GM10266 (cell line): ENCODE results near the gene S100A3.

Source experiments
- DNase-seq: peaks from one replicate; pipeline ENCODE4 v3.0.0; 2012; ENCODE audit errors: extremely low spot score
- TF ChIP-seq, protein P1 (sequence below): IDR thresholded peaks from 2 replicates; pipeline ENCODE4 v1.5.1; 2012; ENCODE audit warnings: mild to moderate bottlenecking, low read depth; ENCODE audit not compliant: control insufficient read depth, insufficient read depth; ENCODE audit errors: missing control alignments

Gene S100A3

DNA sequence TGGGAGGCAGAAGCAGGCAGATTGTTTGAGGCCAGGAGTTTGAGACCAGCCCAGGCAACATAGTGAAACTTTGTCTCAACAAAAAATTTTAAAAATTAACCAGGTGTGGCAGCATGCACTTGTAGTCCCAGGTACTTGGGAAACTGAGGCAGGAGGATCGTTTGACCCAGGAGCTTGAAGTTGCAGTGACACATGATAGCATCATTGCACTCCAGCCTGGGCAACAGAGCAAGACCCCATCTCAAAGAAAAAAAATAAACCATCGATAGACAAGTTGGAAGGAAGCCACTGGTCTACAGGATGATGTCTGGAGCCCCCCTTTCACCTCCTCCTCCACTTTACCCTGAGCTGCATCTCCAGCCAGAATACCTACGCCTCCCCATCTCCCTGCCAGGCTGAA lies 29.8 kb downstream of the S100A3 start:
- no peak for DNase-seq

DNA sequence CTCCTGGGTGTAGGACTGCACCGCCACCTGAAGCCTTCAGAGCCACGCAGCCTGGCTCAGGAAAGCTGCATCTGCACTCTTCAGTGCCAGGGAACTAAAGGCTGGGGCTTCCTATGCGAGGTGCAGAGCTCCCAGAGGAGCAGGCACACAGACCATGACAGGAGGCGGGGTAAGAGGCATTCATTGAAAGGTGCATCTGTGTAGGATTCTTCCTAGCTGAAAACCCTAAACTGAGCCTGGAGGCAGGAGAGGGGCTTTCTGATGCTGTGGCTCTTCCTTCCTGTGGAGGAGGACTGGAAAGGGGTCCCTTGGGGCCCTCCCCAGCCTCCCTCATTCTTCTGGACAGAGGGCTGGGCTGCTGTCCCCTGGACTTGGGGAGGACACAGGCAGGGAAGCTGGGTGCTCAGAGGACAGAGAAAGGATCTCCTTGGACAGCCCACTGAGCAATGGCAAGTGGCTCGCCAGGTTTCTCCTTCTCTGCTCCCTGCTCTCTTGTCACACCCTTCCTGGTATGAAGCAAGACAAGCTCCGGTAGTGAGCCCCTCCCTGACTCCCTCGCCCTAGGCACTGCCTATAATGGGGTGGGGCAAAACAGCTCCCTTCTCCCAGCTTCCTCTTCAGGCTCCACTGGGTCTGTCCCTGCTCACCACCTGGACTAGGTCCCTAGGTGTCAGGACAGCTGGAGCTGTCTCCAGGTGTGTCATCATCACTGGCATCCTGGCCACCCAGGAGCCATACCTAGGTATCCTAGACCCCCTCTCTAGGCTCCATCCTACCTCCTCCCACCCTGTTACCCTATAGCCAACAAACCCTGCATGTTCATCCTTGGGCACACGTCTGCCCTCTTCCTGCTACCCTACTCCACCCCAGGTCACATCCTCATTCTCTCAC lies 33.3 kb downstream of the S100A3 start:
- TF ChIP-seq, protein P1, sequence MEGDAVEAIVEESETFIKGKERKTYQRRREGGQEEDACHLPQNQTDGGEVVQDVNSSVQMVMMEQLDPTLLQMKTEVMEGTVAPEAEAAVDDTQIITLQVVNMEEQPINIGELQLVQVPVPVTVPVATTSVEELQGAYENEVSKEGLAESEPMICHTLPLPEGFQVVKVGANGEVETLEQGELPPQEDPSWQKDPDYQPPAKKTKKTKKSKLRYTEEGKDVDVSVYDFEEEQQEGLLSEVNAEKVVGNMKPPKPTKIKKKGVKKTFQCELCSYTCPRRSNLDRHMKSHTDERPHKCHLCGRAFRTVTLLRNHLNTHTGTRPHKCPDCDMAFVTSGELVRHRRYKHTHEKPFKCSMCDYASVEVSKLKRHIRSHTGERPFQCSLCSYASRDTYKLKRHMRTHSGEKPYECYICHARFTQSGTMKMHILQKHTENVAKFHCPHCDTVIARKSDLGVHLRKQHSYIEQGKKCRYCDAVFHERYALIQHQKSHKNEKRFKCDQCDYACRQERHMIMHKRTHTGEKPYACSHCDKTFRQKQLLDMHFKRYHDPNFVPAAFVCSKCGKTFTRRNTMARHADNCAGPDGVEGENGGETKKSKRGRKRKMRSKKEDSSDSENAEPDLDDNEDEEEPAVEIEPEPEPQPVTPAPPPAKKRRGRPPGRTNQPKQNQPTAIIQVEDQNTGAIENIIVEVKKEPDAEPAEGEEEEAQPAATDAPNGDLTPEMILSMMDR = no peak
- DNase-seq = no peak

More for the DNA sequence above, 29.8 kb downstream of the S100A3 start:
- TF ChIP-seq, protein P1 = no peak

DNA sequence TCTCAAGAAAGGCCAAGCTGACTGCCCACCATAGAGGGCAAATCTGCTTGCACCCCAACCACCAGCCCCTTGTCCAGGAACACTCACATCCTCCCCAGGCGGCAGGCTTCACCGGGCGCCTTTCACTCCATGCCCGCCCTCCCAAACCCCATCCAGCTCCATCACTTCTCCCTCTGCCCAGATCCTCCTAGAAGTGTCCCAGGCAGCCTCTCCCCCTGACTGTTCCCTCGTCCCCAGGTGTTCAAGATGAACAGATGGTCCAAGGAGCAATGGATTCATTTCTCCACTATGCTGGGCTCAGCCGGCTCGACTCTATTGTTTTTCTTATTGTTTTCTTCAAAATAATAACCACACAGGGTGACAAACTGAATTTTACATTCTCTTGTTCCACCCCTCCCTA lies 35.4 kb downstream of the S100A3 start:
- TF ChIP-seq, protein P1 = no peak
- DNase-seq = no peak

DNA sequence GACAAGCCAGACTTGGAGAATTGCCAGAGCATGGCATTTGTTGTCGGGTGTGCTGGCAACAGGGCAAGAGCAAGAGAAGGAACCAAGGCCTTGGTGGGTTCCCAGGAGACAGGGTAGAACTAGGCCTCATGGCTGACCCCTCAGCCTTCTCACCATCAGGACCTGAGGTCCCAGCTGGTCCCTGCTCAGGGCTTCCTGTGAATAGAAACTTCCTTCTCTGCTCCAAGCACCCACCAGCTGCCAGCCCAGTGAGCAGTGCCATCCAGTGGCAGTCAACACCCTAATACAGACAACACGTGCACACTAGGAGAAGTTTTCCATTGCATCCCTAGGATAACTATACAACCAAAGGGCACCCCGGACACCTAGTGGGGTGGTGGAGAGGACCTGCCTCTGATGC lies 36.0 kb downstream of the S100A3 start:
- no peak for DNase-seq
- TF ChIP-seq, protein P1 = no peak

DNA sequence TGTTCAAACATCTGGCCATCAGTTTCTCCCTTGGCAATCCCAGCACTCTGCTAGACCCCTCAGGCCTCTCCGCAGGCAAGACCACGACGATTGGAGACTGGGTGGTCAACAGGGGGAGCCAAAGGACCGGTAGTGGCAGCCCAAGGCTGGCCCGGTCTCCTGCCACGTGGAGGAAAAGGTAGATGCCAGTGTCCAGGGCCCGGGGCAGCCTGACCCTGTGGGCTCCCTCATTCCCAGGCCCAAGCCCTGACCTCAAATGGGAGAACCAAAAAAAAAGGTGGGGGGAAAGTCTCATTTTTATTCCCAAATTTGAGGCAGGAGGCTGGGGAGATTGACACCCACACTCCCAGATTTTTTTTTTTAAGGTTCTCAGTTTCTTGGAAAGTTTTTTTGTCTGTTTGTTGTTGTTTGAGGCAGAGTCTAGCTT lies 38.1 kb downstream of the S100A3 start:
- TF ChIP-seq, protein P1 = peak; percentile 88
- peak; percentile 86 for DNase-seq

DNA sequence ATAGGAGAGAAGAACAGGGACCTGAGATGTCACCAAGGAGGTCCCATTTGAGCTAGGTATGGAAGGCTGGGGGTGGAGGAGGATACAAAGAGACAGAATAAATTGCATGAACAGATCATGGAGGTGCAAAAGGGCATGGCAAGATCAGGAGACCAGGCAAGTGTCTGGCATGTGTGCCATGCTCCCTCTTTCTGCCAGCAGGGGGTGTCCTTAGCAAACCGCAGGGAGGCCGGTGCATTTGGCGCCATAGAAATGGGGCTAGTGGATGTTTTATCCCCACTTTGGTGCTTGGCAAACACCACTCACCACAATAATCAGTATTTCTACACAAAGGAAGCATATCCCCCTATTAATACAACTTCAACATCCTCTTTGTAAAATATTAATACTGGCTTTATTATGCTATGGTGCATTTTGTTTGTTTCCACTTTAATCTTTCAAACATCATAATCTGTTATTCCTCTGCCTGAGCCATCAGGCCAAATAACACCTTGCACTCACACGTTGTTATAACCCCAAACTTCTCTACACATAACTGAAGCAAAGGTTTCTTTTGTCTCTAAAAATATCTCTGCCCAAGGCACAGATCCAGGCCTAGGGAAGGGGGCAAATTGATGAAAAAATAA lies 39.2 kb downstream of the S100A3 start:
- TF ChIP-seq, protein P1 = peak; percentile 74
- DNase-seq = no peak

DNA sequence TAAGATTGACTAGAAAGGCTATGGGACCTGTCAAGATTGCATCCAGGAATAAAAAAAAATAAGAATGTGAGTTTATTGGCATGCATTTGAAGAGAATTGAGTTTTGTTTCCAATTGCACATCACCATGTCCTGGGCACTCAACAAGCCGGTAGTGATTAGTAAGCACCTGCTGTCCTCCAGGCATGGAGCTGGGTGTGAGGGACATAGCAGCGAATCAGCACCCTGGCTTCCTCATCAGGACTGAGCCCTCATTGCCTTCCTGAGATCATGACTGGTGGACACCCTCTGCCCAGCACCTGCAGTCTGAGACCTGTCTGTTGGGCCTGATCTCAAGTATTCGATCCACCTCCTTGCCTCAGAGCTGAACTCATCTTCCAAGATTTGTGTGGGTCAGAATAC lies 40.0 kb downstream of the S100A3 start:
- TF ChIP-seq, protein P1 = no peak
- no peak for DNase-seq
